Activated CD8-positive, alpha-beta T cell treated with anti-CD3 and anti-CD28 coated beads for 36 hours (primary cell): ENCODE results near the gene GOSR1. TPM values are rescaled to one million over a fixed set of nuclear protein-coding genes. Genes with fewer than 3 reads are reported as not detected.

Experiments
- ATAC-seq: fragments of 200-7000 bp; cut with Tn5 transposase; one replicate; pipeline ENCODE4 v1.10.0; 2021; ENCODE audit warnings: mild to moderate bottlenecking, moderate library complexity
- CTCF ChIA-PET: fragments of 350-600 bp; sonication (Branson Sonifier 250); formaldehyde crosslinking; loops from one replicate; lab custom pipeline; 2021; ENCODE audit warnings: antibody characterized with exemption; lab: Charles Lee
- POLR2A ChIA-PET: fragments of 350-600 bp; sonication (Branson Sonifier 250); formaldehyde crosslinking; loops from one replicate; lab custom pipeline; 2021; ENCODE audit warnings: antibody characterized with exemption; lab: Charles Lee
- DNase-seq: peaks from one replicate; pipeline ENCODE4 v3.0.0-alpha.2; 2020
- H3K27ac Mint-ChIP-seq: one replicate; pipeline ENCODE4 v1.8.0; 2021; ENCODE audit warnings: mild to moderate bottlenecking, mixed read lengths
- H3K27me3 Mint-ChIP-seq: one replicate; pipeline ENCODE4 v1.8.0; 2021; ENCODE audit warnings: mixed read lengths
- H3K36me3 Mint-ChIP-seq: one replicate; pipeline ENCODE4 v1.8.0; 2021; ENCODE audit warnings: low read depth, mixed read lengths
- H3K4me1 Mint-ChIP-seq: one replicate; pipeline ENCODE4 v1.8.0; 2021; ENCODE audit warnings: low read depth, mixed read lengths
- H3K4me3 Mint-ChIP-seq: one replicate; pipeline ENCODE4 v1.8.0; 2021; ENCODE audit warnings: mild to moderate bottlenecking, moderate library complexity, mixed read lengths
- H3K9me3 Mint-ChIP-seq: one replicate; pipeline ENCODE4 v1.8.0; 2021; ENCODE audit warnings: mixed read lengths
- intact Hi-C: fragments of 100-400 bp; cut with micrococcal nuclease; formaldehyde crosslinking; loops from one replicate; pipeline ENCODE4 v1.10.0; 2022
- total RNA-seq, 2 experiments: library from RNA; stranded (reverse); gene quantifications; one replicate each; pipeline ENCODE4 v1.2.3, GENCODE V29; 2021
- TF ChIP-seq, protein P1 (sequence below): fragments of 200-600 bp; IDR thresholded peaks from one replicate; pipeline ENCODE4 v1.8.0; 2022; ENCODE audit warnings: antibody characterized with exemption, mild to moderate bottlenecking

GOSR1 gene
- total RNA-seq, 2 experiments from 2014 or later, result 37.1 to 38.8 TPM

DNA sequence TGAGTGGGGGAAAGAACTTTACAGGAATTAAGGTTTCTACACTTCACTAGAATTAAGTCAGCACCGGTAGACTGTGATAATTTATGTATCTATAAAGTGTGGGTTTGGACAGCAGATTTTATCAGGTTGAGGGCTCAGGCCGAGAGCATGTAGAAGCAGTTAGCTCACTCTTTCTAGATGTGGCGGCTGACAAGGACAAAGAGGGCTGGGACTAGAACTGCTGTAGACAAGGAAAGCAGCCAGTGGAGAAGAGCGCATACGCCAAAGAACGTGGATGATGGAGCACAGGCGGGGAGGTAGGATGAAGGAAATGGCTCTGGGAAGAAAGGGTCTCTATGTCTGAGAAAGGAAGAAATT is 504 bp upstream of the GOSR1 start:
- Mint-ChIP-seq H3K27me3 (peaks cover 2% of the 10 kb centered on the region), H3K36me3 (peaks cover 10% of the 10 kb centered on the region), H3K4me1 (peaks cover 32% of the 10 kb centered on the region), H3K9me3 (no peaks in the 10 kb centered on the region), H3K4me3 (peak overlapping the region; percentile 97), H3K27ac (peak overlapping the region; percentile 98)
- ATAC-seq, result peak; percentile 12
- ChIA-PET CTCF (interaction anchor here (0.7 to 3.4 kb wide), 32 partner anchors 9 to 546 kb away, joined by 3 to 39 read pairs (median 4); partner anchors contain the start of genes CRLF3 and SSH2), POLR2A (interaction anchor here (0.7 to 1.3 kb wide), 3 partner anchors 9 to 357 kb away, joined by 3 to 6 read pairs (median 3); no protein-coding TSS in a partner anchor)
- peak; percentile 24 for DNase-seq
- intact Hi-C loops, result no loop called here
- TF ChIP-seq, protein P1, sequence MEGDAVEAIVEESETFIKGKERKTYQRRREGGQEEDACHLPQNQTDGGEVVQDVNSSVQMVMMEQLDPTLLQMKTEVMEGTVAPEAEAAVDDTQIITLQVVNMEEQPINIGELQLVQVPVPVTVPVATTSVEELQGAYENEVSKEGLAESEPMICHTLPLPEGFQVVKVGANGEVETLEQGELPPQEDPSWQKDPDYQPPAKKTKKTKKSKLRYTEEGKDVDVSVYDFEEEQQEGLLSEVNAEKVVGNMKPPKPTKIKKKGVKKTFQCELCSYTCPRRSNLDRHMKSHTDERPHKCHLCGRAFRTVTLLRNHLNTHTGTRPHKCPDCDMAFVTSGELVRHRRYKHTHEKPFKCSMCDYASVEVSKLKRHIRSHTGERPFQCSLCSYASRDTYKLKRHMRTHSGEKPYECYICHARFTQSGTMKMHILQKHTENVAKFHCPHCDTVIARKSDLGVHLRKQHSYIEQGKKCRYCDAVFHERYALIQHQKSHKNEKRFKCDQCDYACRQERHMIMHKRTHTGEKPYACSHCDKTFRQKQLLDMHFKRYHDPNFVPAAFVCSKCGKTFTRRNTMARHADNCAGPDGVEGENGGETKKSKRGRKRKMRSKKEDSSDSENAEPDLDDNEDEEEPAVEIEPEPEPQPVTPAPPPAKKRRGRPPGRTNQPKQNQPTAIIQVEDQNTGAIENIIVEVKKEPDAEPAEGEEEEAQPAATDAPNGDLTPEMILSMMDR, result no peak

DNA sequence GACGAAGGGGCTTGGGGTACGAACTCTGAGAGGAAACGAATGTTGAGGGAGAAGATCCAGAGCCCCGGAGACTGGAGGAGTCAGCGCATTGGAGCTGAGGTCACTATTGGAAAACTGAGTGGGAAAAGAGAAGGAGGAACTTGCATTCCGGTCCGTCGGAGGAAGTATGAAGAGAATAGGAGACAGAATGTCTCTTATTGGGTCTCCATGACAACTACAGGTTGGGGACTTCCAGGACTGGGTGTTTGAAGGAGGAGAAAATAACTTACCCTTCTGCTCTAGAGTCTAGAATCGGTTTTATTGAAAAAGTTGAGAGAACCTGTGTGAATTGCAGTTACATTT is 537 bp downstream of the GOSR1 start:
- Mint-ChIP-seq H3K4me1 (peaks cover 35% of the 10 kb centered on the region), H3K27ac (peak overlapping the region; percentile 98), H3K4me3 (peak overlapping the region; percentile 97), H3K27me3 (peaks cover 2% of the 10 kb centered on the region), H3K9me3 (no peaks in the 10 kb centered on the region), H3K36me3 (peaks cover 12% of the 10 kb centered on the region)
- DNase-seq (peak; percentile 12), ATAC-seq (peak; percentile 43)
- intact Hi-C loops, result no loop called here
- ChIA-PET CTCF (interaction anchor here (0.8 to 3.4 kb wide), 18 partner anchors 8 to 547 kb away, joined by 3 to 39 read pairs (median 5); partner anchors contain the start of genes CRLF3 and SSH2), POLR2A (interaction anchor here (0.7 to 1.3 kb wide), 3 partner anchors 10 to 187 kb away, joined by 3 to 6 read pairs (median 3); no protein-coding TSS in a partner anchor)
- TF ChIP-seq, protein P1, result no peak

DNA sequence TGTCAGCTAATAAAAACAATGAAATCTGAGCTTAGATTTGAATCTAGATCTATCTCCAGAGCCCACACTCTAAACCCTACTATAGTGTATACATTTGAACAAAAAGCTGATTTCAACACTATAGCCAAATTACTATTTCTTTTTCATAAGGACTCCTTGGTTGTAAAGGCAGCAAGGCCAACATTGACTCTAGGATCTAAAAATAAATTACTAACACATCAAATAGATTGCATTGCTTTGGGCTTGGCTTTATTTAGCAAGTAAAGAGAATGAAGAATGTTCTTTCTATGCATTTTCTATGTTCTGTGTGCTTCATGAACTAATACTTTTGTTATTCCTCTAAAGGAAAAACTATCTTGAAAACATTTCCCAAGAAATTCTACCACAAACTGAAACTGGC is 5.3 kb downstream of the GOSR1 start:
- intact Hi-C loops, result no loop called here
- Mint-ChIP-seq H3K27me3 (no peaks in the 10 kb centered on the region), H3K9me3 (no peaks in the 10 kb centered on the region), H3K36me3 (peaks cover 38% of the 10 kb centered on the region), H3K4me3 (no peak overlapping the region), H3K4me1 (peaks cover 25% of the 10 kb centered on the region), H3K27ac (no peak overlapping the region)
- ChIA-PET CTCF (interaction anchor here (2.7 kb wide), 1 partner anchor 11 kb away, joined by 9 read pairs; no protein-coding TSS in a partner anchor), POLR2A (interaction anchor here (0.6 kb wide), 1 partner anchor 413 kb away, joined by 3 read pairs; no protein-coding TSS in a partner anchor)
- DNase-seq (no peak), ATAC-seq (no peak)
- TF ChIP-seq, protein P1, result no peak

DNA sequence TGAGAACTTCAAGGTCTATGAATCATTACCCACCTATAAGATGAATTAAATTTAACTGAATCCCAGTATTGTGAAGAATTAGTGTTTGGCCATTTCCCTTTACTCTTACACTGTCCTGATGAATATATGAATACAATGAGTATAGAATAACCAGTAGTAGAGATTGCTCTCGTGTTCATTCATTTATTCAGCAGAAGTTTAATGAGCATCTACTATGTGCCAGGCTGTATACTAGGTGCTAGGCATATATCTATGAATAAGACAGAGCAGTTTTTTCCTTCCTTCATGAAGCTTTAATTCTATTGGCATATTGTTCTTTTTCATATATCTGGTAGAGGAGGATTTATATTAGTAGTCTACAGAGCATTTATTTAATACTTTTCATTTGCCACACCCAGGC is 6.0 kb downstream of the GOSR1 start:
- H3K27ac Mint-ChIP-seq, result no peak overlapping the region
- H3K9me3 Mint-ChIP-seq, result no peaks in the 10 kb centered on the region
- ChIA-PET CTCF (no interaction called here), POLR2A (interaction anchor here (0.6 kb wide), 1 partner anchor 412 kb away, joined by 3 read pairs; no protein-coding TSS in a partner anchor)
- no peak for ATAC-seq
- H3K4me3 Mint-ChIP-seq, result no peak overlapping the region
- H3K36me3 Mint-ChIP-seq, result peaks cover 38% of the 10 kb centered on the region
- H3K27me3 Mint-ChIP-seq, result no peaks in the 10 kb centered on the region
- DNase-seq, result no peak
- intact Hi-C loops, result no loop called here
- TF ChIP-seq, protein P1, result no peak
- peaks cover 22% of the 10 kb centered on the region for H3K4me1 Mint-ChIP-seq

DNA sequence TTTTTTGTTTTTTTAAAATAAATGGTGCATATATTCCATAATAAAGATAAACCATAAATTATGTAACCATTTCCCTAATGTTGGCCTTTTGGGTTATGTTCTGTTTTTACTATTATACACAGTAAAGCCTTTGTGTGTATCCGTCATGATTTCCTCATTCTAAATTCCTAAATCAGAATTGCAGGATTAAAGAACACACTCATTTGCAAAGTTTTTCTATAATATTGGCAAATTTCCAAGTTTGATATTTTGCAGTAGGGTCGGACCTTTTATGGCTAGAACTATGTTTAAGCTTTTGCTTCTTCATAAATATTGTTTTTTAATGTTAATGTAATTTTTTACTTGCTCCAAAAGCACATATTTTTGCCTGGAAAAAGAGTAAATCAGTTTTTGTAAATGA is 16.6 kb downstream of the GOSR1 start:
- H3K4me1 Mint-ChIP-seq, result no peaks in the 10 kb centered on the region
- CTCF ChIA-PET, result interaction anchor here (1.3 to 3.0 kb wide), 3 partner anchors 12 to 153 kb away, joined by 3 to 18 read pairs (median 9); partner anchors contain the start of gene GOSR1
- TF ChIP-seq, protein P1, result no peak
- peaks cover 48% of the 10 kb centered on the region for H3K36me3 Mint-ChIP-seq
- ATAC-seq (no peak), DNase-seq (no peak)
- no peak overlapping the region for H3K27ac Mint-ChIP-seq
- no peaks in the 10 kb centered on the region for H3K27me3 Mint-ChIP-seq
- H3K4me3 Mint-ChIP-seq, result no peak overlapping the region
- H3K9me3 Mint-ChIP-seq, result no peaks in the 10 kb centered on the region
- POLR2A ChIA-PET, result interaction anchor here (1.2 kb wide), 1 partner anchor 24 kb away, joined by 4 read pairs; no protein-coding TSS in a partner anchor
- intact Hi-C loops, result no loop called here
